GM21360 (cell line): ENCODE results near the gene SLC9A9.
A peak's percentile ranks its signal among the peaks of the same experiment; 100 is the strongest.

ENCODE experiments used
- ATAC-seq: cut with Tn5 transposase; IDR thresholded peaks from one replicate; pipeline ENCODE4 v1.9.1; 2021; ENCODE audit warnings: mild to moderate bottlenecking, moderate library complexity; ENCODE audit not compliant: unreplicated experiment

SLC9A9 gene

GRCh38 chr3:143343944-143344343 lies 504.3 kb downstream of the SLC9A9 start:
- ATAC-seq, result no peak

DNA sequence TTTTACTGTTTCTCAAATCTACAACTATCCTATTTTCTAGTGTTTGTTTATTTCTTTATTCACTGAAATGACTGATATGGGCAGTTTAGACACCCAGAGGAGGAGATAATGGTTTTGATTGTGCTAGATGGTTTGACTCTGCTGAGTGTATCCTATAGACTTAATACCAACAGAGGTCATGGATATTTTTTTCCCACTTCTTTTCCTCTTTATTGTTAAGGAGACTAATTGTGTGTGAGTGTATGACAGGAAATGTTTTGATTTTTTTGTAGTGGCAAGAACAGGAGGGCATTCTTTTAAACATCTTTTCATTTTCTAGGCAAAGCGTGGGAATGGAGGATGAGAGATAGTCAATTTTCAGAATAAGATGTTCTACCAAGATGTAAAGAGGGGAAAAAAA lies 505.2 kb downstream of the SLC9A9 start:
- no peak for ATAC-seq

DNA sequence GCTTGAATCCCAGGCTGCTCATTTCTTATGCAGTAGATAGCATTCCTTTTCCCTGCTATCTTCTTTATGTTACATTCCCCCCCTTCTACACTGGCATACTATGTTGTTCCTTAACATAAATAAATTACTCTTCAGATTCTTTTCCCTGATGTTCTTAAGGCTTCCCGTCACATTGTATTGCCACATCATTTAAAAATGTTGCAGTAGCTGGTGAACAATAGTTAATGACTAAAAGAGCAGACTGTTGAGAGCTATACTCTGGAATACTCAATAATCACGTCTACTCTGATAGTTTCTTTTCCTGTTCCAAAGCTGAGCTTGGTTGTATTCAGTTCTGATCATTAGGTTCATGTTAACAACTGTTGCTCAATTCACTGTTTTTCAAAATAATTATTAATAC lies 508.8 kb downstream of the SLC9A9 start:
- no peak for ATAC-seq

DNA sequence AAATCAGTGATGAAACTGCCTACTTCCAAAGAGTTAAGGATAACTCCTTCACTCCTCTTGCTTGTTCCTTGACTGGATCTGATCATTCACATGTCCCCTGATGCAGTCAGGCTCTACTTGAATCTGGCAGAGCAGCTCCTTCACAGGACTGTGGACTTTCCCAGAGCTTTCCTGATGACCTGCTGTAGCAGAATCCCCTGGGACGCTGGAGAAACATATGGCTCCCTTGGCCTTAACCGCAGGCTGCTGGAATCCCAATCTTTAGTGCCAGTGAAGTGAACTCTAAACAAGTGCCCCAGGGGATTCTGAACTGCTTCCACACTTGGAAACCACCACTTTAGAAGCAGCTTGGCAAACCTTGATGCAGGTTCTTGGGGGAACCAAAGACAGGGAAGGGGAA lies 510.9 kb downstream of the SLC9A9 start:
- no peak for ATAC-seq

- no peak for ATAC-seq
Measured at GRCh38 chr3:143334231-143334630, 514.0 kb downstream of the SLC9A9 start.

DNA sequence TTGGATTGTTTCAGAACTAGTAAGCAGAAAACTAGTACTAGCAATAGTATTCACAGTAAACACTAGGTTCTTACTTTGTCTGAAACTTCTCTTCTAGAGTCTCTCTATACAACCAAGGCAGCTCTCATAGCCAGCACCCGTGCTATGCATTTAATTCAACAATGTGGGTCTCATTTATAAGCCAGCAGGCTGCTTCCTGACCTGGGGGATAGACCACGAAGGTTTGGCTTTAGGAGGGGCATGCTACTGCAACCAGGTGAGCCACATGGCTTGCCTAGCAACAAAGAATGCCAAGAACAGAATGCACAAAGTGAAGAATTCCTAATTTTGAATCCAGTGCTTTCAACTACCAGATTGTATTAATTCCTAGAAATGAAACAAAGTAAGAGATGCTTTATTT lies 514.9 kb downstream of the SLC9A9 start:
- no peak for ATAC-seq

GRCh38 chr3:143332026-143332425 lies 516.2 kb downstream of the SLC9A9 start:
- ATAC-seq, result no peak

DNA sequence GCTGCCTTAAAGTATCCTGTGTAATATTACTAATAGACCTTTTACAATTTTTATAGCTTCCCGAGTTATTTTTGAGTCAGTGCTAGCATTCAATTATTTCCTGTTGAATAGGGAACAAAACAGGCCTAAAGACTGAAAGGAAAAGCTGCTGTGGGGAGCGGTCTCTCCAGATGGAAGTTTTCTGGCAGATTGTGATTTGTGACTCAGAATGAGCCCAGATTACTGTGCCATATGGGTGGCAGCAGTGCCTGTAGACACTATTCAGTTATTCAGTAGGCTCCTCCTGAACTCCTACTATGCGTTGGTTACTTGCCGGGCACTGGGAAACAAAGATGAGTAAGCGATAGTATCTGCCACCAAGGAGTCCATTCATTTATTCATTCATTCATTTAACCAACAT lies 516.9 kb downstream of the SLC9A9 start:
- no peak for ATAC-seq

GRCh38 chr3:143330296-143330868 lies 517.9 kb downstream of the SLC9A9 start:
- ATAC-seq, result no peak

GRCh38 chr3:143329567-143330211 lies 518.6 kb downstream of the SLC9A9 start:
- no peak for ATAC-seq

DNA sequence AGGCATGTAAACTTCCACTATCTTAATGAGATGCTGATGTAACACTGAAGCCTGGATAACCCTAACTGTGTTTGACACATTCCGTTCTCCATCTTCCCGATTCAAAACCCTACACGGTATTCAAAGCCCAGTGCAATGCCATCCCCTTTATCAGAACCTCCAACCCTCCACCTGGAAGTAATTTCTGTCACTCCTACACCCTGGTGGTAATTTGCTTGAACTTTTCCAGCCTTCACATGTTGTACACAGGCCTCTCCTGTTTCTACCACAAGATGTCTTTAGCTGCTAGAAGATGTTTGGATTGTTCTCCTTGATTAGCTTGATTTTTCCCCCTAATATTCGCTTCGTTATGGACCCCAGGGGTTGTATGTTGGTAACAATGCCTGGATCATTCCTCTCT lies 519.8 kb downstream of the SLC9A9 start:
- ATAC-seq, result no peak

DNA sequence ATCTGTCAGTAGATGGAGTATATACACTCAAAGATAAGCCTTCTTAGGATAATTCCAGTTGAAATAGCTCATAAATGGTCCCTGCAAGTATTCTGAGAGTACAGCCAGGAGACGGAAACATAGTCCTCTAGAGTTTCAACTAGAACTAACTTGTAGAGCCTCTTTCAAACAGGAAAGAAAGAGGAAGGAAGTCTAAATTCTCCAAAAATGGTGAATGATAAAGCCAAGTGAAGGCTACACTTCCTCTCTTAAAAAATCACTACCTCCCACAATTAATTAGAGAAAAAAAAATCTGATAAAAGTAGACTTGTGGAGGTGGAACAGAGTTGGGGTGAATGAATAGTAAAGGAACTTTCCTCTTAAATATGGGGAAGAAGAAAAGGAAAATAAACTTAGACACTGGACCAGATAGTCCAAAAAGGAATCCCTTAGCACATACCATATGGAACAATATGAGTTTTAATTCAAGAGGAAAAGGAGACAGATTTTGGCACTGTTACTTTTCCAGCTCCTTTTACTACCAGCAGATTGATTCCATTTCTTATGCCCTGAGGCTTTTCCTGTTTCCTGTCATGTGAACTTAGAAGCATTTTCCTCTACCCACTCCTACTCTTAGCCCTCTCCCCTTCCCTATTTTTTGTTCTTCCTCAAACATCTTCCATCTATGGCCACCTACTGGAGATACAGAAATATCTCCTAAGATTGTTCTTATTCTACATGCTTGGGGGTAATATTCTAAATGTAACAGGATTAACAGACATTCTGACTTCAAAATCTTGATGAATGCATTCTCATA lies 521.1 kb downstream of the SLC9A9 start:
- ATAC-seq, result no peak

DNA sequence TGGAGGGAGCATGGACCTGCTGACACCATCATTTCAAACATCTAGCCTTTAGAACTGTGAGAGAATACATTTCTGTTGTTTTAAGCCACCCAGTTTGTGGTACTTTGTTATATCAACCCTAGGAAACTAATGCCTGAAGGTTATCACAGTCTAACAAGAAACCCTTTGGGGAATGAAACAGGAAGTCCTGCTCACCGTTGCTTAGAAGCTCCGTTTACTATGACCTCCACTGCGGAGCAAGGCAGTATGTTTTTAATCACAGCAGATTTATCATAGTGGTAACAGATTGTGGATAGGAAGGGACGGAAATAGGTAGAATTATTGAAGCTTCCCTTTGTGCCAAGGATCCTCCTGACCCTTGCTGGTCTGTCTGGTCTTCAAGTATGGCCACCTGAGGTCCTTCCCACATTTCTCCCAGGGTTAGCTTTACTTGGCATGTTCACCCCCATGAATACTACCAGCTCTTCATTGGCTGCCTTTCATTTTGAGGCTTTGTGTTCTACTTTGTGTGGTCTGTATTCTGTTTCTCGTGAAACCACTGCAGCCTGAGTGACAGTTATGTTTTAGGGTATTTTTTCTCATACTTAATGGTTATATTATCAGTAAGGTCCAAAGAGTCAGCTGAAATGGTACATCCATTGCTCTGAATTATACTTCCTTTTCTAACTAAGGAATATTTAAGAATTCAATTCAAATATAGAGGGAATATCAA lies 527.1 kb downstream of the SLC9A9 start:
- ATAC-seq, result no peak

DNA sequence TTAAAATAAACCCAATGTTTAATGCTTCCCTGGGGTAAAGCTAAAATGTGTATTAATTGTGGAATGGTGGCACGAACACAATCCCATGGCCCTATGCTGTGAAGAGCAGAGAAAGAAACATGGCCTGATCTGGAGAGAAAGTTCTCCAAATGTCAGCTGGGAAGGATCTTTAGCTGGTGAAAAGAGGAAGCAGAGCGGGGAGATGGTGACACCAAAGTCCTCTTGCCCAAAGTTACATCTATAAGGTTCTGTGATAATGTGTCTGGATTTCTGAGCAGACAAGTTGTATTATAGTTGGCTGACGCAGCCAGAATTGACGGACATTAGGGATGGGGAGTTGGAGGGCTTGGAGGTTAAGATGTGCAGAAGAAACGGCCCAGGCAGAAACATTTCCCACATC lies 532.5 kb downstream of the SLC9A9 start:
- ATAC-seq, result no peak

DNA sequence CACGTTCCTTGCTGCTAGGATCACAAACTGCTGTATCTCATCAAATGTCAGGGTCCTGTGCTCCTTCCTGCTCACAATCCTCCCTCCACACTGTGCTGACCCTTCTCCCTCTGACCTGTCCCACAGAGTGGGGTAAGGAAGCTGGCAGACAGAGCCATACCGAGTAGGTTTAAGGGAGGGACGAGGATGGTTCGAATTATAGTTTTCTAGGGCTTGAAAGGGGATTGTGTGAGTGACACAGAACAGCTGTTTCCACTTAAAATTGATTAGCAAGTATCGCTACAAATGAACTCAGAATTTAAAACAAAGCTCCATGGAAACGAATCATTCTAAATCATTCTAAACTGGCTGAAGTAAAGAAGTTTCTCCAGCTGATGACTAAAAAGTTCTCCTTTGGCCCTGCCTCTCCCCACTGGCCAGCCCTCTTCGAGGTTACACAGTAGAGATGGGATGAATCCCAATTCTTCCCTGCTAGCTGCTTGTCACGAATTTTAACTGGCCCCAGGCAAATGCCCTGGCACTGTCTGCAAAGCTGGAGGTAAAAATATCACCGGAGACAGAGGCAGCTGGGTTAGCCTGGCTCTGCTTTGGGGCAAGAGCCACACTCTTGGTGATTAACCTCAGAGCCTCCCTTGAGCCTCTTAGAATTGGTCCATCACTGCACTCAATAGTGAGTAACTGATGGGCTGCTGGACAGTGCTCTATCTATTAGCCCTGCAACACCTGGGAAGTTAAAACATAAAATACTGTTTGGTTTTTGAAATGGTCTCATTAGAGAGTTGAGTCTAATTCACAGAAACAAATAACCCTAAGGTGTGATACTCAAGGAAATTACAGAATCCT lies 533.8 kb downstream of the SLC9A9 start:
- ATAC-seq, result no peak

DNA sequence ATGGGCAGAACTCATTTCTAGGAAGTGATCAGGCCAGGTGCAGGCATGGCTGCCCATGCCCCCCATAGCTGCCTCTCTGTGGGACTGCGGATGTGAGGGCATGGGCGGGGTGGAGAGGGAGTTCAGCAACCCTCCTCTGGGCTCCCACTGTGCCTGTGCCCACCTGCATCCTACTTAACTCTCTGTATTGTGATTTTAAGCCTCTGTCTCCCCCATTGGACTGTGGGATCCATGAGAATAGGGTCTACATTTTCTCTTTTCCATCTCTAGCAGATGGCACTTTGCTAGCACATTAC lies 534.4 kb downstream of the SLC9A9 start:
- no peak for ATAC-seq

- no peak for ATAC-seq
Measured at GRCh38 chr3:143313025-143313892, 535.0 kb downstream of the SLC9A9 start.

DNA sequence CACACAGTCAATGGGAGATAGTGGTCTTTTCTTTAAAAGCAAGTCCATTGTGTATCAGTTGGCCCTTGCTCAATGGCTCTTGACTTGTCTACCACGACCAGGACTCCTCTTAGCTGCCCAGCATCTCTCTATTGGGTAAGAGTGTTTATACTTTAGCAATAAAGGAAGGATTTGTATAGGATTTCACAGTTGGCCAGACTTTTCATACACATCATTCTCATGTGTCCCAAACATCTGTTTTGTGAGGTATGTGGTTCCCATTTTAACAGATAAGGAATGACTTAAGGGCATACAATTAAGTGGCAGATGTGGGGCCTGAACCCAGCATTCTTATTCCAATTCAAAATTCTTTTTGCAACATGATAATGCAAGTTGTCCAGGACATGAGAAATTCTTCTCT lies 537.2 kb downstream of the SLC9A9 start:
- no peak for ATAC-seq

DNA sequence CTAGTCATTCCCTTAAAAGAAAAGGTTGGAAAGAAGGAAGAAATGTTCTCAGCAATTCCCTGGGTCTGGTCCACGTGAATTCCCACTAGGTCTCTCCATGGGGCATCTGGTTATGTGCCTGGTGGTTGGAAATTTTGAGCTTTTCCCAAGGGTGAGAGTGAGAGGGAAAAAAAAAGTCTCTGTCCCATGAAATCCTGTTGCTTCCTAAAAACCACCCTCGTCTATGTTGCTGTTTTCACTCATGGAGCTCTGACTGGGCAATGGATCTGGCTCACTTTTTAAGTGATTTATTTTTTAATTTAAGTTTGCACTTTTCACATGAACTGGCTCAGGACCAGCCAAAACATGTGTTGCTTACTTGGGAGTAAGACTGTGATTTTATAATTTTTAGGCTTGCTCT lies 538.6 kb downstream of the SLC9A9 start:
- no peak for ATAC-seq

GRCh38 chr3:143307613-143308183 lies 540.6 kb downstream of the SLC9A9 start:
- peak; percentile 66 for ATAC-seq
